ENCODE results near the gene ABLIM3.

ABLIM3 gene

DNA sequence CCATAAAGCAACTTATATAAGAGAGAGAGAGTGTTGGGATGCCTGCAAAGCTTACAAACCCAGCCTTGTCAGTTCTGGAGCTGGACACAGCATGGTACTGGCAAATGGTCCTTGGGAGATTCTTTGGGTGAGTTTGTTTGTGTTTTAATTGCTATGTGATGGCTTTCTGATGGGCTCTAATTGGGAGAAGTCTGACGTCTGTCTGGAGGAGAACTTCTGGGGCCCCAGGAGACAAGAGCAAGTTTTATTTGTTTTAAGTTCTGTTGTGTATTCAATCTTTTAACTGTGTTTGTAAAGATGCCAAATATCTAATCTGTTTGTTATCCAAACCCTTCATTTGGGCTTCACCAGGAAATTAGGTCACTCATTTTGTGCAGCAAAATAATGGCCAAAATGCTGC is 80.0 kb downstream of the ABLIM3 start:
- no peak for DNase-seq

DNA sequence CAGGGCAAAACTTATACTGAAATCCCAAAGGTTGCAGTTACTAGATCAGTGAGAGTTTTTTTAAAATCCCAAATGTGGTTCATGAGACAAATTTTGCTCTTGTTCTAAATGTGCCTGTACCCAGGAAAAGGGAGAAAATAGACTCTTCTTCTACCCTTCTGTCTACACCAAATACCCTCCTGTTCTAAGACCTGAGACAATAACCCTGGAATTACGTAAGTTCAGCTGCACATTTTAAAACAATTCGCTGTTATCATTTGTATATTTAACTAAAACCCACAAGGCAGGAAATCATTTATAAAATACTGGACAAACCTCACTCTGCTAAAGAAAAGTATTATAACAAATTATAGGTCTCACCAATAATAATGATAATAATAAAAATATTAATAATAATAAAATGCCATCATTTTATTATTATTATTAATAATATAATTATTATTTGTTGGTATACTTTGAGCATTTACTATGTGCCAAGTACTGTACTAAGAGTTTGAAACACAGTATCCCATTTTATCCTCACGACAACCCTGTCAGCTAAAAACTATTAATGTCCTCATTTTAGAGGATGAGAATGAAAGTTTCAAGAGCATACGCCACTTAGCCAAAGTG is 80.5 kb downstream of the ABLIM3 start:
- DNase-seq, result no peak

DNA sequence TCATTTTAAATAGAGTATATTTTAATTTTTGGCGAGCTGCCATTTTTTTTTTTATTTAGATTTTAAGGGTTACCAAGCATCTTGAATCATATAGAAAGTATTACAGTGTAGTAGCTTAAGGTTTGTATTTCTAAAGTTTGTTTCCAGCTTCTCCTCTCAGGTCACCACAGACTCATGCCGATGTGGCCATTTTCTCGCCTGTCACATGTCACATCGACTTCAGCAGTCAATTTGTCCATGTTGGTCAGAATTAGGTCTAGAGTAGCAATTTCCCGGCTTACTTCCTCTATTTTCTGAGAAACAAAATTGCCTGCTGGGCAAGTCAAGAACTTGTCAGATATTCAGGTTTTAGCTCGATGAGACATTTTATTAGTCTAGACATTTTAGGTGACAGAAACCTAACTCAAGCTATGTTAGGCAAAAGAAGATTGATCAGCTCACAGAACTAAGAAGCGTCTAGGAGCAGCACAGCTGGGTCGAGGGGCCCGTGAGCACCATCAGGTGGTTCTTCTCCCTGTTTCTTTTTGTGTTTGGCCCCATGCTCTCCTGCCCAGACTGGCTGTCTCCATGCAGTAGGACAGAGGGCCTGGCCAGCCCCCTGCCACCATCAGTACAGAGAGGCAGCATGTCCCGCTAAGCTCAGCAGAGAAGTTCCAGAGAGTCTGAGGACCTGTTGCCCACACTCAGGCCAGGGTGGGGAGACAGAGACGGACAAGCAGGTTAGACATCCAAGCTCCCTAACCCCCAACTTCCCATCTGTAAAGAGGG is 82.0 kb downstream of the ABLIM3 start:
- DNase-seq, result no peak

DNA sequence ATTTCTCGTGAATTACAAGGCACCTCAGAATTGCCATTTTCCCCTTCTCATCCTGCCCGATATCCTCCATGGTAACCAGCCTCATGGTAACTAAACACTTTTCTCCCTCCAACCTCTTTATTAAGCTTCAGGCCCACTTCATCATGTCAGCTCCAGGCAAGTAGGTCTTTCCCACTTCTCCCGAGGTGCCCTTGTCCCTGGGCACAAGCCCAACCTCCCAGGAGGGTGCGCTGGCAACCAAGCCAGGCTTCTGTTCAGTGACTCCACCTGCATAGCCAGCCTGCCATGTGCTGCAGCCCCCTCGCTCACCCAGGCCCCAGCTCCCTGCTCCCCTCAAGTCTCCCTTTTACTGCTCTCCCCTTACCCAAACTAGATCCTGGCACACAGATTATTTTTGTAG is 83.0 kb downstream of the ABLIM3 start:
- DNase-seq, result no peak

DNA sequence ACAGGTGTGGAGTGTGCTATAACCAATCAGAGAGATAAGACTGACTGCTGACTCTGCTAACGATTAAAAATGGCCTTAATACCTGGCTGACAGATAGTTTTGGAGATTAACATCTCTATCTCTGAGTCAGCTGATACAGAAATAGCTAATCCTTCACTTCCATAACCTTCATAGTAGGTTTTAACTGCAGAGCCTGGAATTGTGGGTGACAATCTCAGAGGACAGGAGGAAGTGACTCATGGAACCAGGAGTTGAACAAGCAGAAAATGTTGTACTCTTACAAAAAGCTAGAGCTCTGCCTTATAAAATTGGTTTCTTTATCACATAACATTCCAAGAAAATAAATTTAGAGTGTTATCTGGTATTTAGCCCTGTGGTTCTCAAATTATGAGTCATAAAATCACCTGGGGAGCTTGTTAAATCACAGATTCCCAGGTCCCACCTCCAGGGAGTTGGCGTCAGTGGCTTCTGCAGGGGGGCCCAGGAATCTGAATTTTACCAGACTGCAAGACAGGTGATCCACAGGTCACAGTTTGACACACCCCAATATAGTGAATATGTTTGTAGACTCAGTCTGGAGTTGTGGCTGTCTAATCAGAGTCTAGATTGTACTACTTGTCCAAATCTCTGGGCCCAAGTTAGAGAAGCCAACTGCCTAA is 86.0 kb downstream of the ABLIM3 start:
- DNase-seq, result peak in 1 of 2 experiments; percentile 78

DNA sequence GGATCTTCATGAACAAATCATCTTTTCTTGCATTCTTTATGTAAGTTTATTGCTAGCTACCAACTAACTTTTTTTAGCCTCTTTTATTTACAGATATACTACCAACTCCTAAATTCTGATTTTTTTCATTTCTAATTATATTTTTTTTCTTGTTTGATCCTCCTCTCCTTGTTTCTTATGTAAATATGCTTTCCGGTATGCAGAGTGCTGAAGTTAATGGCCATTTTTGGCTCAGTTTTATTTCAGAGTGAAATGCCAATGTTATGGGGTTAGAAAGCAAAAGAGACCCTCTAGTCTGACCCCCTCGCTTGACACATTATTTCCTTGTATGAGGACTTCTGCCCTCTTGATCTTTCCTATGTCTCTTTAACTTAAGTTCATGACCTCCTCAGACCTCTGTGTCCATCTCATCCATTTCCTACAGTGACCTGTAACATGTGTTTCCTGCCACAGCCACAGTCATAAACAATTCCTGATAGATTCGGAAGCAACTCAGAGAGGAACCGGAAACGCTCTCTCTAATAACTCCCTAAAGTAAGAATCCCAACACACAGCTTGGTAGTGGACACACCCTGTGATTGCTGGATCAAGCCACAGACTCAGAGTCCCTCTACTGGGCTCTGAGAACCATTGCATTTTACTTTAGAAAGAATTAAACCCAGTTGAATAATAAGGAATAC is 87.5 kb downstream of the ABLIM3 start:
- DNase-seq, result peak; percentile 51 to 74

DNA sequence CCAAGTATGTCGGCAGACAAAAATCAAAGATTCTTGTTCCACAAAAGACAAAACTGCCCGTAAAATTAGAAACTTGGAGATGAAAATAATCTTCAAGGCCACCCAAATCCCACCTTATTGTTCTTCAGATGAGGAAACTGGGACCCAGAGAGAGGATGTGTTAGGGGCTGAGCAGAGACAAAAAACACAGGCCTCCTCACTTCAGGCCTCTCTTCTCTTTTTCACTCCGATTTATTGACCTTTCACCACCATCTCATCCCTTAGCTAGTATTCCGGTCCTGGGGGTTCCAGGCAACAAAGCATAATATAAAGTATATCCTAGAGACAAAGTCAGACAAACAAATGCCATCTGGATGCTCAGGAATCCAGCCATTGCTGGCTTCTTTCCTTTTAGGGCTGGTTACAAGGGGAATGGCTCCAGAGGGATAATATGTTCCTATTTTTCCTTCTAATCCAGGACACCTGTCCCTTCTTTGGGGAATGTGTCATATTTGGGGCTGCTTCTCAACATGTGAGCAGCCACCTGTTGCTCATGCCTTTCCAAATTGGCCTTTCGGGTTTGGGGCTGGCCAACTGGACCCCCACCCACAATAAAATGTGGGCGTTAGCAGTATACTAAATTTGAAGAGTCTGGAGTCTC is 88.1 kb downstream of the ABLIM3 start:
- DNase-seq, result no peak

DNA sequence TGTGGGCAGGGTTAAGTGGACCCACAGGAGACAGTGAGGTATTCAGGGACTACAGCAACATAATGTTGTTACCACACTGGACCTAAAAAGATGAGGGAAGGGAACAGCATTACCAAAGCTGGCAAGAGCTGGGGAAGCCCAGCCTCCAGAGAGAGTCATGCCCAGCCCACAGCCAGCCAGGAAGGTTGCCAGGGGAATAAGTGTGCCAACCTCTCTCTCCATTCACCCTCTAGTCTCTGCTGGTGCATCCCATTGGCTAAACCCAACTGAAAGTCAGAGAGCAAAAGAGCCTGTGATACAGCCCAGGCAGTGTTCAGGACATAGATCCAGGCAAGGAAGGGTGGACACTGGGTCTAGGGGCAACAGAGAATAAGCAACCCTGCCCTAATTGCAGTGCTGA is 94.5 kb downstream of the ABLIM3 start:
- DNase-seq, result no peak

DNA sequence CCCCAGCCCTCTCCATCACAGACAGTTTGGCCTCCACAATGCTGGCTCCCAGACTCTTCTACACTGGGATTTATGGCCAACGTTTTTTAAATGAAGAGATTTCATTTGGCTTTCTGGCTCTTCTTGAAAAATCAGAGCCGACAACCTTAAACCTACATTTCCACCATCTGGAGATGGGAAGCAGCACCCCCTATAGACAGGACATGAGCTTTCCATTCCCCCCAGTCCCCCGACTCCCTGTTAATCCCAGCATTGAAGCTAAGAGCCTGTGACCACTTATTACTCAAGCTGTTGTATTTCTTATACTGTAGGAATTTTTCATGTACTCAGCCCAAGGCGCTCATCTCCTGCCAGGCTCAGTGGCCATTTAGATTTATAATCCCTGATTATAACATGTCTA is 96.4 kb downstream of the ABLIM3 start:
- no peak for DNase-seq

DNA sequence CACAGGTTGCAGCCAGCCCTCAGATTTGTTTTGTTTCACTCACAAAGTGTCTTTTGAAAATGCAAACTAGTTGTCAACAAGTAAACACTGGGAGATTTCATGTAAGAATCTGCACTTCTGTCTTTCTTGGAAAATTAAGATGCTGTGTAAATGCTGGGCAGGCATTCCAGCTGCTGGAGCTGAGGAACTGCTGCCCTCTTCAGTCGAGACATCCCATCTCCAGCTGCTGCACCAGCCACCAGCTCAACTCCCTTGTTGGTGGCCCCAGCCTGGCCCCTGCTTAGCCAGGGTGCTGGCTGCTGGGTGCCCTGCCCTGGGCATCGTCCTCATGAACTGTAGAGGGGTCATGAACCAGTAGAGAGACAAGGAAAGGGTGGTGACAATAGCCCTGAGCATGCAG is 97.2 kb downstream of the ABLIM3 start:
- DNase-seq, result no peak

DNA sequence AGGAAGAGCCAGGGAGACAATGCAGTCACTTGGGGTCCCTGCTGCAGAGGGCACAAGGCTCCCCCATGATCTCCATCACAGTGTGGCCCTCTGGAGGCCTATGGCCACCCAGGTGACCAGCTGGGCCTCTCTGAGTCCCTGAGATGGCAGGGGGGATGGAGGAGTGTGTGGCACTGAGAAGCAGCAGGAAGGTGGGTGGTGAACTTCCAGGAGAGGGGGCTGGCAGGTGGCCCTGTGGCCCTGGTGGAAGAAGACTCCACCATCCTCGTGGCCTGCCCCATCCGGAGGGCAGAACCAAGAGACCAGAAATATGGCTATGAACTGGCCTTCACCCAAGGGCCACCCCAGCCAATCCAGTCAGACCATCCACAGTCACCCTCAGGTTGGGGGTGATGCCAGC is 98.6 kb downstream of the ABLIM3 start:
- no peak for DNase-seq

DNA sequence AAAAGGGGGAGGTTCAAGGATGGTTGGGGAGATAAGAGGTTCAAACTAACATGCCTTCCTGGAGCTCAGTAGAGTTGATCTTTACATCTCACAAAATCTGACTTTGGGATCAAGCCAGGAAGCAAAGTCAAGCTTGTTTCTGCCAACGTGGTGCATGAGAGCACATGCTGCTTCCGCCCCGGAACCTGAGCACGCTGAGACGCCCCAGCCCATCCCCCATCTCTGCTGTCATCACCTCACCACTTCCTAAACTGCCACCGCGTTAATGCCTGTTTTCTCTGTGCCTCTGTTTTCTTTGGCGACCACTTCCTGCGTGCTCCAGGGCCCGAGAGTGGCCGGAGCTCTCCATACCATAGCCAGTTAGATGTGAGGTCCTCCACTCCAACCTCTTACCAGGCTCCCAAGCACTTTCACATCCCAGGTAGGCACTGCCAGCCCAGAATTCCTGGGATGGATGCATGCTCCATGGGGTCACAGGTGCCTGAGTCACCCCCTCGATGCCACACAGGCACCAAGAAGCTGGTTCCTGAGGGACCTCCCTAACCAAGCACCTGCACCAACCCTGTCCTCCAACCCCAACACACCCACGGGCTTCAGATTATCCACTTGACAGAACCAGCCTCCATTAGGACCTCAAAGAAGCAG is 99.2 kb downstream of the ABLIM3 start:
- no peak for DNase-seq

DNA sequence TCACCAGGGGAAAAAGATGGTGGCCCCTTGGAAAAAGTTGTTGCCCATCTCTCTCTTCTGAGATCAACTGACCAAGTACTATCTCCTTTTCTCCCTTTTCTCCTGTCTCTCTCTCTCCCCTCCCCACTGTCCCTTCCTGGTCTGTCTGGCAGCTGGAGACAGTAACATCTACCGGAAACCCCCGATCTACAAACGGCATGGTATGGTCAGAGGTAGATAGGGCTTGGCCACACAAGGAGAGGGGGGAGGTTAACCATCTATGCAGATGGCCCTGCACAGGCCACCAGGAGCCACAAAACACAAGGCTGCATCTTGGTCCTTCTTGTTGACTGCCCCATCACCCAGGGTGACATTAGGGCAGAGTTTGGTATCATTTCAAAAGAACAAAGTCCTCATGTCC is 101.0 kb downstream of the ABLIM3 start:
- DNase-seq, result no peak

DNA sequence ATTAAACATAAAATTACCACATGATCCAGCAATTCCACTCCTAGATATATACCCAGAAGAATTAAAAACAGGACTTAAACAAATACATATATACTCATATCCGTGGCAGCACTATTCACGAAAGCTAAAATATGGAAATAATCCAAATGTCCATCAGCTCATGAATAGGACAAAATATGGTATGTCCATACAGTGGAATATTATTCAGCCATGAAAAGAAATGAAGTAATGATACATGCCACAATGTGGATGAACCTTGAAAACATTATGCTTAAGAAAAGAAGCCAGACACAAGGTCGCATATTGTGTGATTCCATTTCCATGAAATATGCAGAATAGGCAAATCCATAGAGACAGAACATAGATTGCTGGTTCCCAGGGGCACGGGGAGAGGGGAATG is 105.6 kb downstream of the ABLIM3 start:
- DNase-seq, result no peak

DNA sequence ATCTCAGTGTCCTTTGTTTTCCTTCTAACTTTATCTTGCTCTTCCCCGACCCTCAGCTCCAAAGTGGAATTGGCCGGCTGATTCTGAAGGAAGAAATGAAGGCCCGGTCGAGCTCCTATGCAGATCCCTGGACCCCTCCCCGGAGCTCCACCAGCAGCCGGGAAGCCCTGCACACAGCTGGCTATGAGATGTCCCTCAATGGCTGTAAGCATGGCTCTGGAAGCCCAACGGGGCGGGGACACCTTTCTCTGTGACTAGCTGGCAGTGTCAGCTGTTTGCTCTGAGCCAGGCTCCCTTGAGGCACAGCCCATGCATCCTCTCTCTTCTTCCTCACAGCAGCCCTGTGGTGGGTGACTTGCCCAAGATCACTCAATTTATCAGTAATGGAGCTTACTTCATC is 106.4 kb downstream of the ABLIM3 start:
- no peak for DNase-seq

DNA sequence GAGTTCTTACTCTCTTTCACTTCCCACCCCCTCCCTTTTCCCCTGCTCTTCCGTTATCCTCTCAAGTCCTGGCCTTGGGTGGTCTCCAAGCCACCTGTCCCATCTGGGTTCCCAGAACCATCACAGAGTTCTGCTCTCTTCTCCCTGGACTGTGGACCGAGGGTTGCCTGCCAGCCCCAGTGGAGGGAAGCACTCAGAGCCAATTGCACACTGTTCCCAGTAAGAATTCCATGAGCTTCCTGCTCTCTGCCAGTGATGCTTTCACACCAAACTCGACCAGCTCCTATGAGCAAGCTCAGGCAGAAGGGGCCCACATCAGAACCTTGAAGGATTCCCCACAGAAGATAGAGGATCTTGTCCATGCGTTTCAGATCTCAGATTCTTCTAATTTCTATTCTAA is 110.3 kb downstream of the ABLIM3 start:
- no peak for DNase-seq

DNA sequence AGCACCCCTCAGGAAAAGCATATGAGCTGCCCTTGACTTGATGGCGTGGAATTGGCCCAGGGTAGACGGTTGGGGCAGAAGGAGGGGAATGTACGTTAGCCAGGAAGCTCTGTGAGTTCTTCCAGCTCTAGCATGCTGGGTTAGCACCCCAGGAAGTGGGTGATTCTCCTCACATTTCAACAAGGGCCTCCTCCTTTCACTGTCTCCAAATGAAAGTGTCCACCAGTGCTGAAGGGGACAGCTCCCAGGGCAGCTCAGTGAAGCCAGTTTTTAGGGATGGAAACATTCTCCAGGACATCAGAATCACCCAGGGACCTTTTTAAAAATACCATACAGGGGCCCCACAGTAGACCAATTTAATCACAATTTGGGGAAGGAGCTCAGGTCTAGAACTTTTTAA is 113.2 kb downstream of the ABLIM3 start:
- no peak for DNase-seq

DNA sequence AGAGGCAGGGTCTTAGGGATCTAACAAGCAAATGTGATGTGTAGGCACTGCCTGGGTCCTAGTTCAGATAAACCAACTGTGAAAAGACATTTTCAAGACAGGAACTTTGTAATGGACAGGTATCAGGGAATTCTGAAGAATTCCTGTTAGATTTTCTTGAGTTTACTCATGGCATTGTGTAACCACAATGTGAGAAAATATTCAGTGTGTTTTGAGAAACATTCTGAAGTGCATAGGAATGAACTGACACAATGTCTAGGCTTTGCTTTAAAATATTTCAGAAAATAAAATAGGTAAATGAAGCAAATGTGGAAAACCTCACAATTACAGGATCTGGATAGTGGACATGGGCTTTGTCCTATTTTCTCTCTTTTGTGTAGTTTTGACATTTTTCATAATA is 115.2 kb downstream of the ABLIM3 start:
- peak in 1 of 2 experiments; percentile 9 for DNase-seq

DNA sequence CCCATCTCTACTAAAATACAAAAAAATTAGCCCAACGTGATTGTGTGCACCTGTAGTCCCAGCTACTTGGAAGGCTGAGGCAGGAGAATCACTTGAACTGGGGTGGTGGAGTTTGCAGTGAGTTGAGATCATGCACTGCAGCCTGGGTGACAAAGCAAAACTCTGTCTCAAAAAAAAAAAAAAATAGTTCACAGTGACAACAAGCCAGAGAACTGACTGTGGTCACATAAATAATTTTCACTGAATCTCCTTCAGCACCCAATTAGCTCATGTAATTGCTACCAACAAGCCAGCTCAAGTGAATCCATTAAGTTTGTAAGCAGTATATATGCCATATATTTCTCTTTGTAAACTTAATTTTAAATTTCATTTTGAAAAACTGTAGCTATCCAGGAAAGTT is 115.8 kb downstream of the ABLIM3 start:
- no peak for DNase-seq

DNA sequence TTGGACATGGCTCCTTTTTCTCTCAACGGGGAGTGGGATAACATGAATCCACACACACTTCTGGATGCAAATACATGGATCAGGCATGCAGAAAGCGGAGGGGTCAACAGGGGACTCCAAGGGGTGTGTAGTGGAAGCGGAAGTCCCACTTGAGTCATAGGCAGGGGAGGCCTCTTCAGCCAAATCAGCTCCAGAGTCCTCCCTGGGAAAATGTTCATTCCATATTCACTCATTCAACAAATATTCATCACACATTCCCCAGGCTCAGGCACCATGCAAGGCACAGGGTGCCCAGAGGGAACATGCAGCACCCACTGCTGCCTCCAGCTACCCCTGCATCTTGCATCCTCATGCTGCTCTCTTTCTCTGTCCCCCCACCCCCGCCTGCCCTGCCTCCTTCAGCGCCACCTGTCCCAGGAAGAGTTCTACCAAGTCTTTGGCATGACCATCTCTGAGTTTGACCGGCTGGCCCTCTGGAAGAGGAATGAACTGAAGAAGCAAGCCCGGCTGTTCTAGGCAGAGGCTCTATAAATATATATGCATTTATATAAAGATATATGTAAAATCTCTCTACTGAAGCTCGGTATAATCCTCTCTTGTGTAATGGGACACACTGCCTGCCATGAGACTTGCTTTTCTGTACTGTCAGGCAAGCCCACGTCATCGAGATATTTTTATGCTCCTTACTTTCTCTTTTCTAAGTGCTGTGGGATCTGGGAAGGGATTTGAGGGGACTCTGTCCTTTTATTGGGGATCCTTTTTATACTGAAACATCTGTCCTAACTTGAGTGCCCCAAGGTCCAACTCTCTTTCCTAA is 116.8 kb downstream of the ABLIM3 start:
- DNase-seq, result peak; percentile 37 to 46

DNA sequence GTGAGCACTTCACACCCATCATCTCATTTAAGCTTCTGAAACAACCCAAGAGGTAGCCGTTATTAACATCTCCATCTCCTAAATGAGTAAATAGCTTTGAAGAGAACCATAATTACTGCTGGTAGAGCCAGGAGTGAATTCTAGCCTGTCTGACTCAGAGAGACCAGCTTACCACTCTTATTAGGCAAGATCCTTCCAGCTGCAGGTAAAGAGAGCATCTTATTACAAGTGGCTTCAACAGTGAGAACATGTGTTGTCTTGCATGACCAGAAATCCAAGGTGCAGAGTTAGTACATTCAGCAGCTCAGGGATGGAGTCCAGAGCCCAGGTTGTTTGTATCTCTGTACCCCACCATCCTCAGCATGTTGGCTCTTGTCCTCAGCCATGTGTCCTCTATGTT is 119.5 kb downstream of the ABLIM3 start:
- DNase-seq, result no peak

DNA sequence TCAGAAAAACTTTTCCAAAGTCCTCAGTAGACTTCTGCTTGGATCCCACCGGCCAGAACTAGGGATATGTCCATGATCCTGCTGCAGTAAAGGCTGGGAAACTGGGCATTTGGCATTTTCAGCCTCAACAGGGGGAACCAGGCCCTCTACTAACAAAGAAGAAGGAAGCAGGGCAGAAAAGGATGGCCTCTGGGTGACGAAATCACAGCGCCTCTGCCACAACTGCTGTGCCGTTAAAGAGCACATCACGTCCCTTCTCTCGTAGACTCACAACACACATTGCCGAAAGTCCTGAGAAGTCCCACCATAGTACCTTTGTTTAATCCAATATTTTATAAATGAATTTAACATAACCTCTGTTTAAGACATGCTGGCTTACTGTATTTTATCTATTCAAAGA is 120.0 kb downstream of the ABLIM3 start:
- DNase-seq, result no peak
